Inflammatory macrophage (primary cell): ENCODE results near the gene LYSMD4.

ENCODE experiments used
- DNase-seq, 2 donors: peaks; one replicate each; pipeline ENCODE4 v3.0.0-alpha.2; 2020 to 2022

Gene LYSMD4

GRCh38 chr15:99731336-99732123 lies 1.7 kb downstream of the LYSMD4 start:
- no peak for DNase-seq

GRCh38 chr15:99729920-99730319 lies 3.3 kb downstream of the LYSMD4 start:
- no peak for DNase-seq

DNA sequence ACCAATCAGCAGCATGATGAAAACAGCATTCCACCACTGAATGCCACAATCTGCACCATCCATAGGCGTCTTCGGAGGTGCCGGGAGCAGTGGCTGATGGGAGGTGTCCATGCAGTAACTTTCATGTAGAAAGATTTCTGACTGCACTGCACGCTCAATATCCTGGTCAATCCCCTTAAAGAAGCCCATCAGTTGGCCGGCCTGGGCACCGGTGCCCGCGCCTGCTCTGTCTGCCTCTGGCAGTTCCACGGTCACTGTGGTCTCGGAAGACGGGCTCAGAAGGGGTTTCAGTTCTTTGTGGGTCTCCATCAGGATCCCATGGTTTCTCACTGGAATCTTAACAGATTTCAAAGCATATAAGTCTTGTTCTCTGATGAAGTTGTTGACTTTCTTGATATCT lies 3.9 kb downstream of the LYSMD4 start:
- no peak for DNase-seq

GRCh38 chr15:99728916-99729315 lies 4.3 kb downstream of the LYSMD4 start:
- no peak for DNase-seq

GRCh38 chr15:99727733-99728132 lies 5.5 kb downstream of the LYSMD4 start:
- no peak for DNase-seq

DNA sequence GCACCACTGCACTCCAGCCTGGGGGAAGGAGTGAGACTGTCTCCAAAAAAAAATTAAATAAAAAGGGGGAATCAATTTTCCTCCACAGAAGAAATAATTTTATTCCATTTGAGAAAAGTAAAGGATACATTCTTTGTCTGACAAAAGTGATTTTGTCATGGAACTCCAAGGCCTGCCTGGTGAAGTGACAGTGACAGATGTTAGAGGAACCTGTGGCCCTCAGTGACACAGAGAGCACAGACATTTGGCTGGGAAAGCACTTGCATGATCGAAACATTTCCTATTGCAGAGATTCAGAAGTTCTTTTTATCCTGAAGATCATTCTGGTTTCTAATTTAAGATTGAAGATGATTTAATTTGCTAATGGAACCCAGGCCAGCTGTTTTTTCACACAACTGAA lies 5.9 kb downstream of the LYSMD4 start:
- no peak for DNase-seq

- no peak for DNase-seq
Measured at GRCh38 chr15:99726333-99726732, 6.9 kb downstream of the LYSMD4 start.

DNA sequence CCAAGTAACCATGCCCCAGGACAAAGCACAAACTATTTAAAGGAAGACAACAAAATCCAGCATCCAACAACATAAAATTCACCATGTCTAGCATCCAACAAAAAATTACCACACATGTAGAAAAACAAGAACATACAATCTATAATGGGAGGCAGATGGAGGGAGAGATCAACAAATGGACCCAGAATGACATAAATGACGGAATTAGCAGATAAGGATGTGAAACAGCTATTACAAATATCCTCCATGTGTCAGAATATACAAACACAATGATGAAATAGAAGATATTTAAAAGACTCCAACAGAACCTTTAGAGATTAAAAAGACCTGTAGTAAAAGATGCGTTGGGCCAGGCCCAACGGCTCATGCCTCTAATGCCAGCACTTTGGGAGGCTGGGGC lies 10.8 kb downstream of the LYSMD4 start:
- no peak for DNase-seq

GRCh38 chr15:99721896-99722295 lies 11.3 kb downstream of the LYSMD4 start:
- no peak for DNase-seq

DNA sequence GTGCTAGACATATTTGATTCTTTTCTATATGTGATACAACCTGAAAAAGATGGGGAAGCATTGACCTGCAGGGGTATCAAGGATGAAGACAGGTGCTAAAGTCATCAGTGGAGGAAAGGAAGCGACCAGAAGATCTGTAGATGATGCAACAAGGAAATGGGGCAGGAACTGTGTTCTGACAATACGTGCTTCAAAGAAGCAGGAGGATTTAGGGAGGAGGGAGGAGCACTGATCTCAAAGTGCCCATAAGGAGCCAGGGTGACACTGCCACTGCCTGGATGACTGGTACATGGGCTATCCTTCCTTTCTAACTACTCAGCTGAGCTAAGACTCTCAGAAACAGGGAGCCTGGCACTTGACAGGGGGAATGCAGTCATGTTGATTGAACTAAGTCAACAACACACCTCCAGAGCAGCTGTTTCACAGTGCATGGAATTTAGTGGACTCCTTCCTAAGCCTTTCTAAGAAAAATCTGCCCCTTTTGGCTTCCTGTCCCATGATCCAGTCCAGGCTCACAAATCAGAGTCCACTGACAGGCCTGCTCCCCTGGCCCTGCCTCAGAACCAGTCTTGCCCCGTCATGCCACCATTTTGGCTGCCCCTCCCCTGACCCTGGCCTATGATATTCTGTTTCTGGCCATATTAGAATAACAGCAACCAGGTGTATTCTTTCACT lies 12.0 kb downstream of the LYSMD4 start:
- no peak for DNase-seq

DNA sequence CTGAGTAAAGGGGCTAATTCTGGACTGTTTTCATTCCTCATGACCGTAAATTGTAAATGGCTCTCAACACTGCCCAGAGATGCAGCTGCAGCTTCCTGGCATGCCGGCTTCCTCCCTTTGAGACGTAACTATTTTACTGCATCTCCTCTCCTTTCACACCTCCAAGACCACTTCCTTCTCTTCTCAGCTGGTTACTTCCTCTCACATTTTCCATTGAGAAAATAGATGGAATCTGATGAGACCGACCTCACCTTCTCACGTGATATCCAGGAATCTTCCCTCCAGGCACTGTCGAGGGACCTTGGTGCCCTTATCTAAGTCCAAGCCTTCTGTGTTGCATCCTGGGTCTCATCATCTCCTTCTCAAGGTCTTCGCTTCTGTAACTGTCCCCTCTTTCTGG lies 12.7 kb downstream of the LYSMD4 start:
- no peak for DNase-seq

DNA sequence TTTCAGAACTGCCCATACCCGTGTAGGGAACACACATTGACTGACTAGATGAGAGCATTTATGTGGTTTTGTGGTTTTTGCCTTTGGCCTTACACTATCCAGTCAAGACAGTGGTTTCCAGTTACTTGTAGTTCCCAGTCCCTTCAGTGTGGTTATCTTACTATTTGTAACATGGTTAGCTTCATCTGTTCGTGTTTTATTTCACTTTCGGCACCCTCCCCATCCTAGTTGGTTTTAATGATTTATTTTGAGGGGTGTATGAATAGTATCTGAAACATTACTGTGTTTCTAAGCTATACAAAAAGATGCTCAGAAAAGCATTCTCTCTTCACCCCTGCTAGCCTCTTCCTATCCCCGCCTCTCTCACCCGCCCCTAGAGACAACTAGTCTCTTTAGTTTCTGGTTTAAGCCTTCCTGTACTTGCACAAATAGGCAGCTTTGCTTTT lies 14.1 kb downstream of the LYSMD4 start:
- DNase-seq = peak in 1 of 2 donors; percentile 25

DNA sequence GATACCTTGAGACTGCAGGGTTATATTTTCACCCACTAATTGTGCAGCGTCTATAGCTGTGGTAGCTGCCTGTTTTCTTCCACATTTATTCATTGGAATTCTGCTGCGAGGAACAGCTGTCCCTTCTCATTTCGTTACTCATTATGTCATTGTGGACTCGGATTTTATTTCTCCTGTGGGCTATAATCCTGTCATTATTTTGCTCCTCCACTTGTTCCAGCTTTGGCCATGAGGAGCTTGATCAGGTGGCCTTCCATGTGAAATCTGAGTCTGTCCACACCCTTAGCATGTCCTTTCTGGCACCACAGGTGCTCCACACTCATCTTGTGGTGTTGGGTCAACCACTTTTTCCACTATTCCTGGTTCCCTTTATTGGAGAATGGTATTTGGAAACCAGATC lies 14.8 kb downstream of the LYSMD4 start:
- DNase-seq = no peak

DNA sequence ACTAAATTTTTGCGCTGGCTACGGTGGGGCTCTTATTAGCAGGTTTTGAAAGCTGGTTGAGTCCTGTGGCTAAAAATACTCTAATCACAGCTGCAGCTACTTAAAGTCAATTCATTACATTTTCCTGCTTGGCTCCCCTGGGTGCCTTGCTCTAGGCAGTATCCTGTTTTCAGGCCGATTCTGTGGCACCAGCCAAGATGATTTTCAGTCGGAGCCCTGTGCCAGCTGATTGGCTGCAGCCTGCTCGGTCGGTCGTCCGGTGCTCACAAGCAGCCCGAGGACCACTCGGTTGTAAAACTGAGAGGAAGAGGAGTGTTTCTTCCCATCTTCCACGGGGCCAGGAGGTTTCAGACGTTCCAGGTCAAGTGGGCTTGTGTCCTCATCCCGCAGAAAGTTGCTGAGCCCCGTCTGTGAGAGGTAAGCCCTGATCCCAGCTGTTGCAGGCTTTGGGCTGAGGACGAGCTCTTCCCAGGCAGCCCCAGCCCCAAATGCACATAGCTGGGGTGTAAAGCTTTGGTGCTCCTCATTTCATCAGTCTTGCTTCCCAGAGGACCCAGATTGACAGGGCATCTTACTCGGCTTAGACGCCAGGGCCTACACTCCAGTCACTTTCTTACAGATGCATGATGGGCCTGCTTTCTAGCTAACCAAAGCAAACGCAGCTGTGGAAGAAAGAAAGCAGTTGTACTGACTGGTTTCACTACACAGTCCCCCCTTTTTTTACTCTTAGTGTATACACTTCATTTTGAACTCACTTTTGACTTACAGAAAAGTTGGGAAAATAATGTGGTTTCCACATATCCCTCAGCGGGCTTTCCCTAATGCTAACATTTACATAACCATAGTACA lies 15.9 kb downstream of the LYSMD4 start:
- DNase-seq = no peak

DNA sequence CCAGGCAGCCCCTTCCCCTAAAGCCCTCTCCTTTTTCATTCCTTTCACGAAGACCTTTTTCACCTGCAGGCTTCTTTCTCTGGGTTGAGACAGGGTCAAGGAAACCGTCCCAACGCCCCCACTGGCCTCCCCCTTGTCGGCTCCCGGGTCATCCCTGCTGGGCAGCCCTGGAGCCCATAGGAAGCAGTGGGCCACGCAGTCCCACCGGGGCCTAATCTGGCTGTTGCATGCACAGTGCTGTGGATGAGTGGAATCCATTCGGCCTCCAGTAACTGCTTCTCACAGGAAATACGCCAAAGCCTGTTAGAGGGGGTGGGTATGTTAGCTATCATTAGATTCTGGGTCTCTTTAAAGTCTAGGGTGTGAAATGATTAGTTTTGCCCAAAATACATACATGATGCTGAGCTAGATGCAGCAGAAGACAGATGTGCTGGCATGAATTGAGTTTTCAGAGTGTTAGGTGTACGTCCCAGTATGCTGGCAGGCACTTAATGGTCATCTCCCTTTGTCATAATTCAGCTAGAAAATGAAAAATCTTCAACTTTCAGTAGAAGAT lies 16.6 kb downstream of the LYSMD4 start:
- no peak for DNase-seq

DNA sequence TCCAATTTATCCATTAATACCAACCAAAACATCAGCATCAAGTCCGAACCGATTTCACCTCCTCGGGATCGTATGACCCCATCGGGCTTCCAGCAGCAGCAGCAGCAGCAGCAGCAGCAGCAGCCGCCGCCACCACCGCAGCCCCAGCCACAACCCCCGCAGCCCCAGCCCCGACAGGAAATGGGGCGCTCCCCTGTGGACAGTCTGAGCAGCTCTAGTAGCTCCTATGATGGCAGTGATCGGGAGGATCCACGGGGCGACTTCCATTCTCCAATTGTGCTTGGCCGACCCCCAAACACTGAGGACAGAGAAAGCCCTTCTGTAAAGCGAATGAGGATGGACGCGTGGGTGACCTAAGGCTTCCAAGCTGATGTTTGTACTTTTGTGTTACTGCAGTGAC lies 20.8 kb downstream of the LYSMD4 start:
- no peak for DNase-seq

- no peak for DNase-seq
Measured at GRCh38 chr15:99711625-99712024, 21.6 kb downstream of the LYSMD4 start.

- no peak for DNase-seq
Measured at GRCh38 chr15:99709243-99709986, 23.8 kb downstream of the LYSMD4 start.

DNA sequence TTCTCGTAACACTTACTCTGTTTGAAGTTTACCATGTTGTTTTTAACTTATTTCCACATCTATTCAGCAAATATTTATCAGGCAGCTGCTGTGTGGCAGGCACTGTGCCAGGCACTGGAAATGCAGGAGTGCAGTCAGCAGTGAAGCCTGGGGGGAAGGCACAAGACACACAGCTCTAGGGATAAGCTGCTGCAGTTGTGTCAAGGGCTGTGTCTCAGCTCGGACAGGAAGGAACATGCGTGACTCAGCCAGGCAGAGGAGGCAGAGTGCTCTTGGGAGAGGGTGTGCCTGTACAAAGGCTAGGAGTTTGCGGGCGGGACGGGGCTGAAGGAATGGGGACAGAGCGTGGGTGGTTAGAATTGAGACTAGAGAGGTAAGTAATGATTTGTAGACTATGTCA lies 24.7 kb downstream of the LYSMD4 start:
- peak; percentile 67 to 83 for DNase-seq

DNA sequence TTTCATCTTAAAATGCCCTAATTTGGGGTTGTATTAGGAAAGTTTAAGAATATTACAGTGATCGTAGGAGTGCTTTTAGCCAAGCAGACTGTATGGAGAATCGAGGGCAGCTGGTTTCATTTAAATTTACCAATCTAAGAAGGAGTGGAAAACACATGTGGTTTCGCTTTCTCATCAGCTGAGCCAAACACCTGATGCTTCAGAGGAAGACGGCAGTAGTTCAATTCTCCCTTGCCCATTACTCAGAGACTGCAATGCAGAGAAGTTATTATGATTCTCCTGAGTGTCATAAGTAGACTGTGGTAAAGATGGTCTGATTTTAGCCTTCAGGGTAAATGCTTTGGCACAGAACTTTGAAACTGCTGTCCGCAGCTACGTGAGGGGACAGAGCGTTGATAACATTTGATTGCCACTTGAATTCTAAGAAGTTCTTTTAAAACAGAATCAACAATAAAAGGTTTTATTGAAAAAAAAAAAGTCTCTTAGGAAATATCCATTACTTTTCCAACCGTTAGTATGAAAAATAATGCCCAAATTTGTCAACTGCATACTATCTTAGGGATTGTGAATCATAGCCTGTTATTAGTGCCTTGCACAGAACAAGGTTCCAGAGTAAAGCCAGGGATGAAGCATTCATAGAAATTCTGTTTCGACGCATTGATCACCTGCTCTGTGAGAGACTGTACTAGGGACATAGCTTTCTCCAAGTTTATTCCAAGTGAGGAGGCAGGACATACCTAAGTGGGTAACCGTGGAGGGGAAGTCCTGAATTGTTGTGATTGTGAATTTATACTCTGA lies 25.6 kb downstream of the LYSMD4 start:
- no peak for DNase-seq

DNA sequence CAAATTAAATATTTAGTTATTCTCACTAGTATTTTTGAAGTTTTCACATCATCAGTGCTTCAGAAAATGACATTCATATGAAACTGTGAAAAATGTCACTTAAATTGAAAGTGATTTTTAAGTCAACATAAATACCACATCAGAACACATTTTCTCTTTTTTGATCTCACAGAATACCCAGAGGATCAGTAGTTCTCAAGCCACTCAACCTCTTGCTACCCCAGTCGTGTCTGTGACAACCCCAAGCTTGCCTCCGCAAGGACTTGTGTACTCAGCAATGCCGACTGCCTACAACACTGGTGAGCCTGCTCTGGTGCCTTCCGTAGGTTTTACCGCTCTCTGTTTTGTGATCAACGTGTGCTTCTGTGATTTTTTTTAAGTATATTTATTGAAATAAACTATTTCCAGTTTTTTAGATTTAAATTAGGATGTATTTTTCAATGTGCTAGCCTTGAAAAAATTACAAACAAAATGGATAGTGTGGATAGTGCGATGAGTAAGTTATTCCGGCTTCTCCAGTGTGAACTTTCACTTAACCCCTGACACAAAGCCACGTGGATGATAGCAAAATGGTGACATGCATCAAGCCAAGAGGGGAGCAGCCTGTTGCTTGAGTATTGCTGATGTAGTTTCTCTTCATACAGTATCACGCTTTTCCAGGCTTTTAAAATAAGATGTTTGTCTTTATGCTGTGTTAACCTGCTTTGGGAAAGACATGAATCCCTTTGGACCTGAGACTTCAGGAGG lies 26.5 kb downstream of the LYSMD4 start:
- no peak for DNase-seq
